ENCODE results near the gene RAB10.

DNA sequence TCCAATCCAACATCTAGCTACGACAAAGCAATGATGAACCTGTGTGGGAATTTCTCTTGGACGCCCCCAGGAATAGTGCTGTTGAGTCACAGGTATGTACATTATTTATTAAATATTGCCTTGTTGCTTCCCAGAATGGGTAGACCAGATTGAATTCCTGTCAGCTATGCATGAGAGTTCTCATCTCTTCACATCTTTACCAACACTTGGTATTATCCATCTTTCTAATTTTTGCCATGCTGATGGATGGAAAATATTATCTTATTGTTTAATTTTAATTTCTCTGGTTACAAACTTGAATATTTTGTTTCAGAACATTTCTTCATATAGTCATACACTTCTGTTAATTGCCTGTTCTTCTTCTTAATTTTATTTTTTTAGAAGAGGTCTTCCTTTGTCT, 9.6 kb upstream of the RAB10 start:
- TF ChIP-seq SUZ12 (IDR thresholded peaks at IDR 0.05; ENCODE audit: extremely low read depth, insufficient read depth, insufficient read length) (no peak), ZNF274 (IDR thresholded peaks at IDR 0.05; ENCODE audit: low read depth, low read length) (no peak)

Data from NT2/D1 (cell line).